Activated gamma-delta T cell treated with Interleukin-2 at 50 U/mL for 16 hours (primary cell): ENCODE measurements around the gene ARSB.
"Not testable (repeated sequence)": the region's sequence is repeated elsewhere in the genome, so short reads cannot be mapped to it uniquely, and the experiment has no call there.

Source experiments
- DNase-seq: peaks from one replicate; pipeline ENCODE4 v3.0.0-alpha.2; 2020

ARSB gene

GRCh38 chr5:78895616-78896015 lies 89.5 kb downstream of the ARSB start:
- no peak for DNase-seq

GRCh38 chr5:78893940-78894677 lies 91.0 kb downstream of the ARSB start:
- no peak for DNase-seq

- no peak for DNase-seq
These were observed 94.3 kb downstream of the ARSB start for GRCh38 chr5:78890667-78891379.

GRCh38 chr5:78889369-78890140 lies 95.6 kb downstream of the ARSB start:
- no peak for DNase-seq

- no peak for DNase-seq
These were observed 96.3 kb downstream of the ARSB start for GRCh38 chr5:78888580-78889368.

GRCh38 chr5:78887384-78888118 lies 97.6 kb downstream of the ARSB start:
- DNase-seq: no peak

GRCh38 chr5:78886341-78887230 lies 98.5 kb downstream of the ARSB start:
- DNase-seq: no peak

GRCh38 chr5:78881884-78882283 lies 103.2 kb downstream of the ARSB start:
- DNase-seq: no peak

- no peak for DNase-seq
These were observed 105.6 kb downstream of the ARSB start for GRCh38 chr5:78879516-78879915.

GRCh38 chr5:78866076-78866475 lies 119.0 kb downstream of the ARSB start:
- not testable (repeated sequence) for DNase-seq

GRCh38 chr5:78858364-78858763 lies 126.7 kb downstream of the ARSB start:
- no peak for DNase-seq

GRCh38 chr5:78855026-78855425 lies 130.1 kb downstream of the ARSB start:
- no peak for DNase-seq

- not testable (repeated sequence) for DNase-seq
These were observed 133.2 kb downstream of the ARSB start for GRCh38 chr5:78851891-78852290.

GRCh38 chr5:78845470-78845869 lies 139.6 kb downstream of the ARSB start:
- DNase-seq: no peak

- no peak for DNase-seq
These were observed 141.7 kb downstream of the ARSB start for GRCh38 chr5:78843436-78843835.

- DNase-seq: no peak
These were observed 143.3 kb downstream of the ARSB start for GRCh38 chr5:78841767-78842166.

- DNase-seq: no peak
These were observed 146.4 kb downstream of the ARSB start for GRCh38 chr5:78838753-78839152.

- no peak for DNase-seq
These were observed 147.3 kb downstream of the ARSB start for GRCh38 chr5:78837836-78838235.

GRCh38 chr5:78835176-78835575 lies 149.9 kb downstream of the ARSB start:
- no peak for DNase-seq

- no peak for DNase-seq
These were observed 151.8 kb downstream of the ARSB start for GRCh38 chr5:78833284-78833683.

- DNase-seq: no peak
These were observed 154.5 kb downstream of the ARSB start for GRCh38 chr5:78830528-78831046.
